Uterus (tissue), 4 donors: ENCODE data around the gene CCDC106. TPM values are rescaled to one million over a fixed set of nuclear protein-coding genes. Genes with fewer than 3 reads are reported as not detected.

Experiments used
- DNase-seq, 2 donors: peaks; one replicate each; pipeline ENCODE4 v3.0.0-alpha.2; 2019 to 2020
- H3K27ac ChIP-seq, 2 donors: fragments of 200-600 bp; sonication (generic); 1 replicate in 1 of 2; 2 replicates in 1 of 2; pipeline ENCODE4 v1.5.1; 2016 to 2018
- H3K27me3 ChIP-seq, 2 donors: fragments of 200-600 bp; sonication (generic); one replicate each; pipeline ENCODE4 v1.5.1; 2018 to 2019; ENCODE audit warnings: control low read depth in 1 of 2
- H3K36me3 ChIP-seq, 2 donors: fragments of 200-600 bp; sonication (generic); one replicate each; pipeline ENCODE4 v1.5.1; 2019; ENCODE audit warnings: control low read depth in 1 of 2
- H3K4me1 ChIP-seq, 2 donors: fragments of 200-600 bp; sonication (generic); one replicate each; pipeline ENCODE4 v1.5.1; 2018 to 2019; ENCODE audit warnings: control low read depth in 1 of 2
- H3K4me3 ChIP-seq, 2 donors: fragments of 200-600 bp; sonication (generic); 1 replicate in 1 of 2; 2 replicates in 1 of 2; pipeline ENCODE4 v1.5.1; 2018 to 2019; ENCODE audit warnings: mild to moderate bottlenecking in 1 of 2
- H3K9me3 ChIP-seq, 2 donors: fragments of 200-600 bp; sonication (generic); one replicate each; pipeline ENCODE4 v1.5.1; 2019; ENCODE audit warnings: control low read depth in 1 of 2
- POLR2A ChIP-seq, 2 donors: fragments of 450-650 bp; IDR thresholded peaks; one replicate each; pipeline ENCODE4 v1.6.1; 2016; ENCODE audit warnings: antibody characterized with exemption in 2 of 2, mild to moderate bottlenecking in 1 of 2, moderate library complexity in 1 of 2
- intact Hi-C: fragments of 100-400 bp; cut with DNase I; formaldehyde crosslinking; loops from one replicate; pipeline ENCODE4 v1.15.1; 2023; ENCODE audit warnings: low total_unique reads
- total RNA-seq, 4 donors: library from RNA; depleted of rRNA in 3 of 4; stranded (reverse); fragments of >200 nt in 3 of 4; gene quantifications; one replicate each; pipeline versions ENCODE4 v1.1.0 to v1.2.4, GENCODE V29; 2014 to 2023
- TF ChIP-seq, protein P1 (sequence below), 4 experiments: fragments of 200-600 bp in 2 of 4; fragments of 450-650 bp in 2 of 4; sonication (generic) in 2 of 4; IDR thresholded peaks; one replicate each; pipeline ENCODE4 v1.5.1; 2016 to 2019; ENCODE audit warnings: antibody characterized with exemption in 4 of 4, mild to moderate bottlenecking in 2 of 4, moderate library complexity in 1 of 4
- donor health status: DM: yes; HTN: yes; CAD: no.

The CCDC106 gene
- total RNA-seq, 4 donors from 2014 or later, result 2.9 to 25.0 (median 6.7) TPM

GRCh38 chr19:55674459-55674840 is 26.4 kb downstream of the CCDC106 start:
- TF ChIP-seq, protein P1, sequence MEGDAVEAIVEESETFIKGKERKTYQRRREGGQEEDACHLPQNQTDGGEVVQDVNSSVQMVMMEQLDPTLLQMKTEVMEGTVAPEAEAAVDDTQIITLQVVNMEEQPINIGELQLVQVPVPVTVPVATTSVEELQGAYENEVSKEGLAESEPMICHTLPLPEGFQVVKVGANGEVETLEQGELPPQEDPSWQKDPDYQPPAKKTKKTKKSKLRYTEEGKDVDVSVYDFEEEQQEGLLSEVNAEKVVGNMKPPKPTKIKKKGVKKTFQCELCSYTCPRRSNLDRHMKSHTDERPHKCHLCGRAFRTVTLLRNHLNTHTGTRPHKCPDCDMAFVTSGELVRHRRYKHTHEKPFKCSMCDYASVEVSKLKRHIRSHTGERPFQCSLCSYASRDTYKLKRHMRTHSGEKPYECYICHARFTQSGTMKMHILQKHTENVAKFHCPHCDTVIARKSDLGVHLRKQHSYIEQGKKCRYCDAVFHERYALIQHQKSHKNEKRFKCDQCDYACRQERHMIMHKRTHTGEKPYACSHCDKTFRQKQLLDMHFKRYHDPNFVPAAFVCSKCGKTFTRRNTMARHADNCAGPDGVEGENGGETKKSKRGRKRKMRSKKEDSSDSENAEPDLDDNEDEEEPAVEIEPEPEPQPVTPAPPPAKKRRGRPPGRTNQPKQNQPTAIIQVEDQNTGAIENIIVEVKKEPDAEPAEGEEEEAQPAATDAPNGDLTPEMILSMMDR (IDR thresholded peaks at IDR 0.05), result no peak
- TF ChIP-seq POLR2A (IDR thresholded peaks at IDR 0.05), result no peak
- Histone ChIP-seq H3K4me3 (peak overlapping the region; percentile 41 to 94), H3K4me1 (peaks cover 7 to 21% of the 10 kb centered on the region in 2 donors), H3K27ac (peak overlapping the region; percentile 78 to 90), H3K27me3 (no peaks in the 10 kb centered on the region), H3K9me3 (no peaks in the 10 kb centered on the region), H3K36me3 (no peaks in the 10 kb centered on the region)
- DNase-seq, result no peak
- intact Hi-C loops, result no loop called here

- DNase-seq, result peak; percentile 95 to 96
- Histone ChIP-seq H3K9me3 (no peaks in the 10 kb centered on the region), H3K36me3 (no peaks in the 10 kb centered on the region), H3K4me1 (peaks cover 7 to 21% of the 10 kb centered on the region in 2 donors), H3K27ac (peak within 1 kb of the TSS; percentile 84 to 90), H3K4me3 (peak within 1 kb of the TSS; percentile 41 to 94), H3K27me3 (no peaks in the 10 kb centered on the region)
- TF ChIP-seq POLR2A (IDR thresholded peaks at IDR 0.05), result peak; percentile 14 to 45
- TF ChIP-seq, protein P1 (IDR thresholded peaks at IDR 0.05), result no peak
- intact Hi-C loops, result no loop called here
These were observed 27.0 kb downstream of the CCDC106 start, which contains the start of gene EPN1 for GRCh38 chr19:55674841-55675660. TSS of gene EPN1 (plus strand) at chr19:55675226. CDS start at chr19:55678628, 3,402 bp downstream.

GRCh38 chr19:55675661-55676354 is 27.8 kb downstream of the CCDC106 start:
- no peak for DNase-seq
- no peaks in the 10 kb centered on the region for H3K9me3 ChIP-seq
- H3K4me1 ChIP-seq, result peaks cover 7 to 21% of the 10 kb centered on the region in 2 donors
- no peaks in the 10 kb centered on the region for H3K27me3 ChIP-seq
- TF ChIP-seq, protein P1 (IDR thresholded peaks at IDR 0.05), result no peak
- no peak for TF ChIP-seq POLR2A (IDR thresholded peaks at IDR 0.05)
- intact Hi-C loops, result no loop called here
- peak overlapping the region; percentile 84 to 90 for H3K27ac ChIP-seq
- no peaks in the 10 kb centered on the region for H3K36me3 ChIP-seq
- H3K4me3 ChIP-seq, result peak overlapping the region; percentile 41 to 94

- Histone ChIP-seq H3K4me3 (peak overlapping the region in 1 of 2 donors; percentile 94), H3K9me3 (no peaks in the 10 kb centered on the region), H3K36me3 (no peaks in the 10 kb centered on the region), H3K4me1 (peaks cover 7 to 21% of the 10 kb centered on the region in 2 donors), H3K27ac (no peak overlapping the region), H3K27me3 (no peaks in the 10 kb centered on the region)
- intact Hi-C loops, result no loop called here
- DNase-seq, result no peak
- no peak for TF ChIP-seq POLR2A (IDR thresholded peaks at IDR 0.05)
- TF ChIP-seq, protein P1 (IDR thresholded peaks at IDR 0.05), result no peak
These were observed 28.4 kb downstream of the CCDC106 start for GRCh38 chr19:55676383-55676782.
